Activated CD8-positive, alpha-beta memory T cell treated with anti-CD3 and anti-CD28 coated beads, Interleukin-2, amount 50 U/mL, for 1 hour (primary cell): Measurements from ENCODE around the gene CACNA1I.
A peak's percentile ranks its signal among the peaks of the same experiment; 100 is the strongest.

Experiments
- DNase-seq: peaks from one replicate; pipeline ENCODE4 v3.0.0-alpha.2; 2020; ENCODE audit errors: extremely low read depth

The CACNA1I gene

GRCh38 chr22:39651053-39651996 is 80.8 kb downstream of the CACNA1I start:
- DNase-seq = no peak

- no peak for DNase-seq
Observed at GRCh38 chr22:39652990-39653786, 82.6 kb downstream of the CACNA1I start.

- DNase-seq = no peak
Observed at GRCh38 chr22:39653787-39654077, 83.2 kb downstream of the CACNA1I start.

- DNase-seq = no peak
Observed at GRCh38 chr22:39654131-39654926, 83.8 kb downstream of the CACNA1I start.

GRCh38 chr22:39655004-39655579 is 84.5 kb downstream of the CACNA1I start:
- no peak for DNase-seq

GRCh38 chr22:39655831-39656230 is 85.3 kb downstream of the CACNA1I start:
- DNase-seq = no peak

- DNase-seq = no peak
Observed at GRCh38 chr22:39656495-39657490, 86.2 kb downstream of the CACNA1I start.

GRCh38 chr22:39658367-39658766 is 87.8 kb downstream of the CACNA1I start:
- DNase-seq = no peak

- DNase-seq = no peak
Observed at GRCh38 chr22:39658806-39659463, 88.4 kb downstream of the CACNA1I start.

GRCh38 chr22:39661501-39661841 is 90.9 kb downstream of the CACNA1I start:
- no peak for DNase-seq

- DNase-seq = peak; percentile 45
Observed at GRCh38 chr22:39661842-39662685, 91.5 kb downstream of the CACNA1I start.

GRCh38 chr22:39662686-39663052 is 92.1 kb downstream of the CACNA1I start:
- DNase-seq = no peak

GRCh38 chr22:39663751-39664150 is 93.2 kb downstream of the CACNA1I start:
- DNase-seq = no peak

- DNase-seq = no peak
Observed at GRCh38 chr22:39664485-39665200, 94.1 kb downstream of the CACNA1I start.

GRCh38 chr22:39665229-39665628 is 94.7 kb downstream of the CACNA1I start:
- no peak for DNase-seq

GRCh38 chr22:39665661-39666431 is 95.3 kb downstream of the CACNA1I start:
- no peak for DNase-seq

- no peak for DNase-seq
Observed at GRCh38 chr22:39666495-39666894, 95.9 kb downstream of the CACNA1I start.

GRCh38 chr22:39666926-39667325 is 96.4 kb downstream of the CACNA1I start:
- no peak for DNase-seq
